Neural cell (in vitro differentiated cells): ENCODE results near the gene DNM1. TPM values are rescaled to one million over a fixed set of nuclear protein-coding genes. Genes with fewer than 3 reads are reported as not detected.

ENCODE experiments used
- H2AFZ ChIP-seq: fragments of 200-600, 300-800 bp; sonication (generic), shearing (Covaris generic); 2 replicates; pipeline ENCODE4 v1.6.0; 2014; ENCODE audit warnings: low read depth, mild to moderate bottlenecking, antibody characterized with exemption, low read length, moderate library complexity
- H3F3A ChIP-seq: fragments of 200-600 bp; shearing (Covaris generic); 2 replicates; pipeline ENCODE4 v1.6.1; 2016; ENCODE audit warnings: mild to moderate bottlenecking, moderate library complexity, mixed read lengths, antibody characterized with exemption, low read length; ENCODE audit not compliant: insufficient read depth, poor library complexity, severe bottlenecking
- H3K27ac ChIP-seq: fragments of 200-600, 300-800 bp; sonication (generic), shearing (Covaris generic); 2 replicates; pipeline ENCODE4 v1.5.1; 2014; ENCODE audit warnings: mild to moderate bottlenecking, low read length, moderate library complexity
- H3K27me3 ChIP-seq: fragments of 300-800, 200-600 bp; sonication (generic), shearing (Covaris generic); 2 replicates; pipeline ENCODE4 v1.6.0; 2014; ENCODE audit warnings: mild to moderate bottlenecking, low read depth, low read length, moderate library complexity; ENCODE audit not compliant: insufficient read depth
- H3K36me3 ChIP-seq: fragments of 300-800, 200-600 bp; sonication (generic), shearing (Covaris generic); 2 replicates; pipeline ENCODE4 v1.5.1; 2014; ENCODE audit warnings: mild to moderate bottlenecking, antibody characterized with exemption, low read length, moderate library complexity; ENCODE audit not compliant: insufficient read depth
- H3K4me2 ChIP-seq: fragments of 300-800, 200-600 bp; sonication (generic), shearing (Covaris generic); 2 replicates; pipeline ENCODE4 v1.6.0; 2014; ENCODE audit warnings: mild to moderate bottlenecking, low read length
- H3K4me3 ChIP-seq: fragments of 300-800, 200-600 bp; sonication (generic), shearing (Covaris generic); 2 replicates; pipeline ENCODE4 v1.5.1; 2014; ENCODE audit warnings: mild to moderate bottlenecking, low read length, moderate library complexity
- H3K79me2 ChIP-seq: fragments of 200-600 bp; shearing (Covaris generic); replicated peaks from 2 replicates; pipeline ENCODE4 v1.6.0; 2014; ENCODE audit warnings: mild to moderate bottlenecking, low read length, moderate library complexity; ENCODE audit not compliant: insufficient read depth
- H3K9ac ChIP-seq: fragments of 300-800, 200-600 bp; sonication (generic), shearing (Covaris generic); 2 replicates; pipeline ENCODE4 v1.6.1; 2016; ENCODE audit warnings: mild to moderate bottlenecking, low read length, mixed read lengths
- H3K9me2 ChIP-seq: fragments of 200-600 bp; shearing (Covaris generic); 2 replicates; pipeline ENCODE4 v1.6.1; 2016; ENCODE audit warnings: mild to moderate bottlenecking, low read length, mixed read lengths; ENCODE audit not compliant: insufficient read depth
- H3K9me3 ChIP-seq: fragments of 200-600, 300-800 bp; sonication (generic), shearing (Covaris generic); 2 replicates; pipeline ENCODE4 v1.6.1; 2016; ENCODE audit warnings: mild to moderate bottlenecking, mixed run types, low read length, moderate library complexity, mixed read lengths
- H4K20me1 ChIP-seq: fragments of 200-600 bp; shearing (Covaris generic); 2 replicates; pipeline ENCODE4 v1.6.1; 2016; ENCODE audit warnings: mild to moderate bottlenecking, mixed run types; ENCODE audit not compliant: insufficient read depth
- CTCF ChIP-seq: fragments of 450-650 bp; IDR thresholded peaks from 2 replicates; pipeline ENCODE4 v1.5.1; 2014; ENCODE audit warnings: antibody characterized with exemption, mild to moderate bottlenecking, moderate library complexity; ENCODE audit not compliant: poor library complexity, severe bottlenecking
- EP300 ChIP-seq: fragments of 450-650 bp; conservative IDR thresholded peaks from 2 replicates; pipeline ENCODE4 v1.6.1; 2014; ENCODE audit warnings: antibody characterized with exemption, mild to moderate bottlenecking, moderate library complexity; ENCODE audit not compliant: poor library complexity, severe bottlenecking
- EZH2 ChIP-seq: fragments of 200-600, 300-800 bp; shearing (Covaris generic), sonication (generic); IDR thresholded peaks from 2 replicates; pipeline ENCODE4 v1.6.1; 2014; ENCODE audit warnings: antibody characterized with exemption, low read length, borderline replicate concordance, mild to moderate bottlenecking; ENCODE audit not compliant: insufficient read depth, poor library complexity, severe bottlenecking
- MXI1 ChIP-seq: fragments of 450-650 bp; conservative IDR thresholded peaks from 2 replicates; pipeline ENCODE4 v1.6.1; 2014; ENCODE audit warnings: antibody characterized with exemption, mild to moderate bottlenecking; ENCODE audit not compliant: poor library complexity, severe bottlenecking
- POLR2AphosphoS5 ChIP-seq: IDR thresholded peaks from 2 replicates; pipeline ENCODE4 v1.6.1; 2012
- RAD21 ChIP-seq: fragments of 450-650 bp; conservative IDR thresholded peaks from 2 replicates; pipeline ENCODE4 v1.6.1; 2014; ENCODE audit warnings: antibody characterized with exemption, mild to moderate bottlenecking, moderate library complexity
- REST ChIP-seq: IDR thresholded peaks from 2 replicates; pipeline ENCODE4 v1.6.1; 2012; ENCODE audit warnings: borderline replicate concordance
- SMC3 ChIP-seq: fragments of 450-650 bp; conservative IDR thresholded peaks from 2 replicates; pipeline ENCODE4 v1.6.1; 2014; ENCODE audit warnings: antibody characterized with exemption, mild to moderate bottlenecking, moderate library complexity; ENCODE audit not compliant: poor library complexity
- TAF1 ChIP-seq: IDR thresholded peaks from 2 replicates; pipeline ENCODE4 v1.6.1; 2012; ENCODE audit warnings: low read depth
- polyA plus RNA-seq: library from polyadenylated mRNA; depleted of rRNA; stranded (reverse); fragments of >200 nt; gene quantifications from 2 replicates; pipeline ENCODE4 v1.2.3, GENCODE V29; 2014

Gene DNM1
- polyA plus RNA-seq, 1 donor from 2014 or later: 104 TPM

- H4K20me1 ChIP-seq: no peaks in the 10 kb centered on the region
- H3K36me3 ChIP-seq: no peaks in the 10 kb centered on the region
- H2AFZ ChIP-seq: no peak overlapping the region
- no peaks in the 10 kb centered on the region for H3K27me3 ChIP-seq
- H3K4me2 ChIP-seq: no peak overlapping the region
- no peaks in the 10 kb centered on the region for H3F3A ChIP-seq
- TF ChIP-seq SMC3 (no peak), EZH2 (no peak), CTCF (no peak), TAF1 (no peak), EP300 (no peak)
- H3K79me2 ChIP-seq: no peaks in the 10 kb centered on the region
- H3K4me3 ChIP-seq: no peak overlapping the region
- H3K27ac ChIP-seq: no peak overlapping the region
- no peaks in the 10 kb centered on the region for H3K9me2 ChIP-seq
- H3K9ac ChIP-seq: no peak overlapping the region
- H3K9me3 ChIP-seq: no peaks in the 10 kb centered on the region
Measured at GRCh38 chr9:128266868-128267590, 63.9 kb downstream of the DNM1 start.

GRCh38 chr9:128271112-128271511 is 67.9 kb downstream of the DNM1 start:
- Histone ChIP-seq H3K9me3 (no peaks in the 10 kb centered on the region), H3K36me3 (no peaks in the 10 kb centered on the region), H3K4me2 (no peak overlapping the region), H3K9me2 (no peaks in the 10 kb centered on the region), H3K27me3 (no peaks in the 10 kb centered on the region), H3K27ac (no peak overlapping the region), H3K79me2 (peaks cover 15% of the 10 kb centered on the region), H2AFZ (no peak overlapping the region), H3K4me3 (no peak overlapping the region), H3K9ac (no peak overlapping the region), H3F3A (no peaks in the 10 kb centered on the region), H4K20me1 (no peaks in the 10 kb centered on the region)
- TF ChIP-seq REST (no peak), POLR2AphosphoS5 (no peak), EP300 (no peak), MXI1 (no peak)

- no peaks in the 10 kb centered on the region for H3K9me3 ChIP-seq
- no peaks in the 10 kb centered on the region for H3F3A ChIP-seq
- no peak overlapping the region for H3K4me3 ChIP-seq
- H3K9me2 ChIP-seq: no peaks in the 10 kb centered on the region
- H3K9ac ChIP-seq: no peak overlapping the region
- H3K27me3 ChIP-seq: no peaks in the 10 kb centered on the region
- no peaks in the 10 kb centered on the region for H3K36me3 ChIP-seq
- no peaks in the 10 kb centered on the region for H4K20me1 ChIP-seq
- no peak overlapping the region for H2AFZ ChIP-seq
- H3K79me2 ChIP-seq: peaks cover 15% of the 10 kb centered on the region
- no peak overlapping the region for H3K4me2 ChIP-seq
- H3K27ac ChIP-seq: no peak overlapping the region
- TF ChIP-seq RAD21: no peak
- no peak for TF ChIP-seq TAF1
- TF ChIP-seq POLR2AphosphoS5: no peak
- TF ChIP-seq EZH2: no peak
- no peak for TF ChIP-seq MXI1
- TF ChIP-seq EP300: no peak
- no peak for TF ChIP-seq SMC3
- TF ChIP-seq REST: no peak
- no peak for TF ChIP-seq CTCF
Measured at GRCh38 chr9:128271512-128271911, 68.3 kb downstream of the DNM1 start.
